Stimulated activated CD8-positive, alpha-beta memory T cell treated with anti-CD3 and anti-CD28 coated beads, Interleukin-7, amount 100 ng/mL, for 24 hours (primary cell): ENCODE measurements around the gene FLVCR1.
"Not testable (repeated sequence)": the region's sequence is repeated elsewhere in the genome, so short reads cannot be mapped to it uniquely, and the experiment has no call there.

ENCODE experiments used
- DNase-seq: peaks from one replicate; pipeline ENCODE4 v3.0.0-alpha.2; 2020; ENCODE audit warnings: low read depth

Gene FLVCR1

DNA sequence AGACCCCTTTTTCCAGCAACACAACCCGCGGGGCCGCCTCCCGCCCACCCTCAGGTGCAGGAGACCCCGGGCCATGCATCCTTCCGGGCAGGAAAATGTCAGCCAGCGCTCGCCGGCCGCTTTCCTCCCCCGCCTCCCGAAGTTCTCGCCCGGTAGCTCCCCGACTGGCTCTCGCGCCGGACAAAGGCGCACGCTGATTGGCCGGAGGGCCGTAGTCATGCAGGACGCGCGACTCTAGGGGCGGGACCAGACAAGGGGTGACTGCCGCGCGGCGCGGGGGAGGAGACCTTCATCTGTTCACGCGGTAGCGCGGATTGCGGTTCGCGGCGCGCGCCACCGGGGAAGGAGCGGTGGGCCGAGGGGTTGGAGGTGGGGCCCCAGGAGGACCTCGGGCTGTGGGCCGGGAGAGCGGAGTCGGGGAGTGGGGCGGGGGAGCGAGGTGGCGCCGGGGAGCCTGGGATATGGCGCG is at the start of gene FLVCR1:
Gene FLVCR1, plus strand, starts transcription at position 284 of the 469 bp plus-strand sequence. Its CDS starts 178 bp downstream, at position 462.
- peak; percentile 84 for DNase-seq

DNA sequence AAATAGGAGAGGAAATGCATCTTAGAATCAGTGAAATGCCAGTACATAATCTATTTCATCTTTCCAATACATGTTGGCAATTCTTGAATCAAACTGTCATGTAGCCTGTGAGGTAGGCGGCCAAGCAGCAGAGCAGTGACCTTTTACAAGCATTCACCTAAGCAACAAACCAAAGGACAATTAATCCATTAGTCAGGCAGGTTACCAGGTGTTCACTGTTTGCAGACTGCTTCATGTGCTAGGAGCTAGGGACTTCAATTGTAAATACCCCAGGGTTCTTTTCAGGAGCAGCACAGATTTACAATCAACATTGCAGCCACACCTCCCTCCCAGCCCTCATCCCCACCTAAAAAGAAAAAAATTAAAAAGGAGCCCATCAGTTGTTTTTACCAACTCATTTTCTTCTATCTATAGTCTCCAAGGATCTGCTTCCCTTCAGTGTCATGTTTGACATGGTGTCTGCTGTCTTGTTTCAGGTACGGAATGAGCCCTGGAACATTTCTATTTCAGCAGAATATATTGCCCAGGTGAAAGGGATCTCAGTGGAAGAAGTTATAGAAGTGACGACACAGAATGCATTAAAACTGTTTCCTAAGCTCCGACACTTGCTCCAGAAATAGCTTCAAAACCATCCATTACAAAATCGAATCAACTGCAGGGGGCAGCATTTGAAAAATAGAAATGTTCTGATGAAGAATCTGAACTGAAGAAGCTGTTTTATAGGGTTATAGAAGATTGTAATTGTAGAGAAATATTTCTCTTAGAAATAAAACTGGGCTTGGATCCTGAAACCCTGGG is 43.3 kb upstream of the FLVCR1 start:
- DNase-seq, result no peak

DNA sequence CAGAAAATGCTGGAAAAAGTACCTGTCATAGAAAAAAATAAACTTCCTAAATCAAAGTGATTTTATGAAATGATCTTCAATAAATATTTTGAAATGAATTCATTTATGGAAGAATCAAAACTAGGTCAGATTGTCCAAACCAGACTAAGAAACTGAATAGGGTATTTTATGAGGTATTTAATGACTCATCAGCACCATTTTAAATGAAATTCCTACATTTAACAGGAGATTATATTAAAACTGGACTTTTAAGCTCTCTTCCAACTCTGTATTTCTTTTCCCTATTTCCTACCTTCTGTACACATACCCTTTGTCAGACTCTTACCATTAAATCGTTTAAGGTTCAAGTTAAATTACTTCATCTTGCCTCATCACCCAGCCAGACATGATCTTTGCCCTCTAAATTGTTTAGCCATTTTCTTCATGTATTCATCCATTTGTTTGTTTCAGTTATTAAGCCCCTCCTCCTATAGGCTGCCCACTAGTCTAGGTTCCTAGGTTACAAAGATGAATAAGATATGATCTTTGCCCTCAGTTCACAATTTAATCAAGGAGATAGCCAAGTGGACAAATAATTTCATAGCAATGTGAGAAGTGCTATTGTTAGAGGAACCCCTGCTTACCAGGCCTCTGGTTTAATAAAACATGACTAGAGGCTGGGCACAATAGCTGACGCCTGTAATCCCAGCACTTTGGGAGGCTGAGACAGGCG is 41.4 kb upstream of the FLVCR1 start:
- no peak for DNase-seq

DNA sequence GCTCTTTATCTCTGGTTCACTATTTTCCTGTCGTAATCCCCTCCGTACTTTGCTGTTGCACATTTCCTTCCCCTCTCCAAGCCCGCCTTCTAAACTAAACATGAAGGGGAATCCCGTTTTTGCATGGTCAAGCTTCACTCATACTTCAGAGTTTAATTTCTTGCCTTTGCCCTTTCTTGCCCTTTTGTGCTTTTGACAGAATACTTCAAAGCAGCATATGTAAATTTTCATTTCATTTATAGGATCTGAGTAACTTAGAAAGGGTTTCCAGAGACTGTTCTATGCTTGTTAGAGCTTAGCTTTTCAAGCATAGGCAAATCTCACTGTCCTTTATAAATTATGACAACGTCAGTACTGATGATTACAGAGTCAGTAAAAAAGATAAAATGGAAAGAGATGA is 38.3 kb upstream of the FLVCR1 start:
- DNase-seq, result no peak

DNA sequence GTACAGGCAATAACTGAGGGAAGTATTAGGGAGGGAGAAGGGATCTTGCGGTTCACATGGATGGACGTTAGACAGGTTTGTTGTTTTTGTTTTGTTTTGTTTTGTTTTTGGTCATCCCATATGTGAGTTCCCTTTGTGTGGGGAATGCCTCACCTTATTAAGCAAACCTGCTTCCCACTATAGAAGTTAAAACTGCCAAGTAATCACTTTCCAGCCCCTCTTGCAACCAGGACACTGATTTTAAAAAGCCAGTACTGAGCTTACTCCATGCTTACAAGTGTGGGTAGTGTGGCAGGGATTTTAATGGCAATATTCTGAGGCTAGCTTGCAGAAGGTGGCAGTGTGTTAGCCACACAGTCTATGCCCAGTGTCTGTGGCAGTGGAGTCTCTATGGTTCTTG is 37.1 kb upstream of the FLVCR1 start:
- no peak for DNase-seq

DNA sequence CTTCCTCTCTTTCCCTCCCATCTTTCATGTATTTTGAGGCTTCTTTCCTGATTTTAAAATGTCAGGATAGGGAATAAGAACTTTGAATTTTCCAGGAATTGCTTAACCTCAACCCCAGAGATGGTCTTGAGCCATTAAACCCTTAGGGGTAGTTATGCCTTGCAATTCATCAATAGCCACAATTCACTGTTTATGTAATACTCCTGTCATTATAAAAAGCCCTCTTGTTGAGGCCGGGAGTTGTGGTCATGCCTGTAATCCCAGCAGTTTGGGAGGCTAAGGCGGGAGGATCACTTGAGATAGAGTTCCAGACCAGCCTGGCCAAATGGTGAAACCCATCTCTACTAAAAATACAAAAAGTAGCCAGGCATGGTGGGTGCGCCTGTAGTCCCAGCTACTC is 35.1 kb upstream of the FLVCR1 start:
- DNase-seq, result no peak

DNA sequence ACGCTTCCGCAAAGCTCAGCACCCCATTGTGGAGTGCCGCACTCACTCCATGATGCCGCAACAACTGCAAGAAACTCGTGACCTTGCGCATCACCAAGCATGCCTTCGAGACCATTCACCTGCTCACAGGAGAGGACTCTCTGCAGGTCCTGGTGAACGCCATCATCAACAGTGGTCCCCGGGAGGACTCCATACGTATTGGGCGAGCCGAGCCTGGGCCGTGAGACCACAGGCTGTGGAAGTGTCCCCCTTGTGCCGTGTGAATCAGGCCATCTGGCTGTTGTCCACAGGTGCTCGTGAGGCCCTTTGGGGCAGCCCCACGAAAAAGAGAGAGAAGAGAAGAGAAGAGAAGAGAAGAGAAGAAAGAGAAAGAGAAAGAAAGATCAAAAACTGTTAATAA is 33.9 kb upstream of the FLVCR1 start:
- DNase-seq, result no peak

DNA sequence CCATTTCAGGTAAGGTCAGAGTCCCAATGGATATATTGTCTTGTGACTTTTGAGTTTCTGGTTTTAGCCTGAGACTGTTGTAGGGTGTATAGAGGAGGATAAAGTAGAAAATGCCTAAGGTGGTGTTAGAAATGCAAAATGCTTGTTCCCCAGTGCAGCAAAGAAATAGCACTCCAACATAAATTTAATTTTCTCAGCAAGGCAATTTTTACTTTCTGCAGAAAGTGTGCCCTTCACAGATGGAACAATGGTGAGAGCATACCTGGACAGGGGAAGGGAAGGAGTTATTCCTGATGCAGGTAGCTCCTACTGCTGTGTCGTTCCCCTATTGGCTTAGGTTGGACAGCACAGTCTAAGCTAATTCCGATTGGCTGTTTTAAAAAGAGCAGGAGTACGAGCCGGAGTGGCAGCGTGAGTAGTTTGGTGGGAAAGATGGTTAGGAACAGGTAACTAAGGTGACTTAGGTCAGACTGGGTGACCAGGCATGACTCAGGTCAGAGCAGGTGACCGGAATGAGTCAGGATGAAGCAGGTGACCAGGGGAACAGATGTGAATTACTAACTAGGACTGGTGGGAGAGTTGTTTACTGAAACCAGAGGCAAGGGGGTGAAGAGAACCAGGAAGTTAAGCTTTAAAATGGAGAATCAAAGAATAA is 32.1 kb upstream of the FLVCR1 start:
- DNase-seq, result no peak

DNA sequence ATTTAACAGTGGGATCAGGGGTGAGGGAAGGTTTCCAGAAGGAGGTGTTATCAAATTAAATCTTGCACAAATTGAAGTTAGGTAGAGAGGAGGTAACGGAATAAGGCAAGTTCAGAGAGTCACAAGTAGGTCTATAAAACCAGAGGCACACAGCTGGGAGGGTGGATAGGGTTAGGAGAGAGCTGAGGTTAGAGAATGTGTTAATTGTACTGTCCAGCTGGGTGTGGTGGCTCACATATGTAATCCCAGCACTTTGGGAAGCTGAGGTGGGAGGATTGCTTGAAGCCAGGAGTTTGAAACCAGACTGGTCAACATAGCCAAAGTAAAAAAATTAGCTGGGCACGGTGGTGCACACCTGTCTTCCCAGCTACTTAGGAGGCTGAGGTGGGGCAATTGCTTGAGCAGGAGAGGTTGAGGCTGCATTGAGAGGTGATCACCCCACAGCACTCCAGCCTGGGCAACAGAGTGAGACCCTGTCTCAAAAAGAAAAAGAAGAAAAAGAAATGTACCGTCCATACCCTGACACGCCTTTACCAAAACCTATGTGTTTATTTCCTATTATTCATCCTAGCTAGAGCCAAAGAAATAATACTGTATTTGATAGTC is 30.8 kb upstream of the FLVCR1 start:
- DNase-seq, result no peak

DNA sequence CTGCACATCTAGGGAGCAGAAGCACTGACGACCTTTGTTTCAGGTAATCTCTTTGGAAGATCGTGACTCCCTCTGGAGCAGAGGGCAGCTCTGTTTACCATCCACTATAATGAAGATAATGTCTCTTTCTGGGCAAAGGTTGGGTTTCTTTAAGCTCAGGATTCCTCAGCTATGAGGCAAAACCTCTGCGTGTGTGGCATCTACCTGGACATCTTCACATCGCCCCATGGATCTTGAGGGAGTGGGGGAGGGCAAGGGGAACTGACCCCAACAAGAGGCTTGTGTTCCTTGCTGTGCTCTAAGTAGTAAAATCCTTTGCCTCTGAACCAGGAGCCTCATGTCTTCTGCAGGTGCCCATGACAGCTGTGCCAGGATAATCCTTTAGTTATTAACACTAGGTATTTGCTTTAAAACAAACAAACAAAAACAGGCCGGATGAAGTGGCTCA is 30.2 kb upstream of the FLVCR1 start:
- no peak for DNase-seq

DNA sequence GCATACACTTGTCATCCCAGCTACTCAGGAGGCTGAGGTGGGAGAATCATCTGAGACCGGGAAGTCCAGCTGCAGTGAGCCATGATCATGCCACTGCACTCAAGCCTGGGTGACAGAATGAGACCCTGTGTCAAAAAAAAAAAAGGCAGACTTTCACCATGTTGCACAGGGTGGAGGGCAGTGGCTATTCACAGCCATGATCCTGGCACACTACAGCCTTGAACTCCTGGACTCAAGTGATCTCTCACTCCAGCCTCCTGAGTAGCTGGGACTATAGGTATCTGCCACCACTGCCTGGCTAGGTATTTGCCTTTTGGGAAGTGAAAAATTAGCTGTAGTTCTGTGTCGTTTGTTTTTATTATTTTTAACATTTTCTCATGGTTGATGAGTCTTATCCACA is 29.7 kb upstream of the FLVCR1 start:
- no peak for DNase-seq

DNA sequence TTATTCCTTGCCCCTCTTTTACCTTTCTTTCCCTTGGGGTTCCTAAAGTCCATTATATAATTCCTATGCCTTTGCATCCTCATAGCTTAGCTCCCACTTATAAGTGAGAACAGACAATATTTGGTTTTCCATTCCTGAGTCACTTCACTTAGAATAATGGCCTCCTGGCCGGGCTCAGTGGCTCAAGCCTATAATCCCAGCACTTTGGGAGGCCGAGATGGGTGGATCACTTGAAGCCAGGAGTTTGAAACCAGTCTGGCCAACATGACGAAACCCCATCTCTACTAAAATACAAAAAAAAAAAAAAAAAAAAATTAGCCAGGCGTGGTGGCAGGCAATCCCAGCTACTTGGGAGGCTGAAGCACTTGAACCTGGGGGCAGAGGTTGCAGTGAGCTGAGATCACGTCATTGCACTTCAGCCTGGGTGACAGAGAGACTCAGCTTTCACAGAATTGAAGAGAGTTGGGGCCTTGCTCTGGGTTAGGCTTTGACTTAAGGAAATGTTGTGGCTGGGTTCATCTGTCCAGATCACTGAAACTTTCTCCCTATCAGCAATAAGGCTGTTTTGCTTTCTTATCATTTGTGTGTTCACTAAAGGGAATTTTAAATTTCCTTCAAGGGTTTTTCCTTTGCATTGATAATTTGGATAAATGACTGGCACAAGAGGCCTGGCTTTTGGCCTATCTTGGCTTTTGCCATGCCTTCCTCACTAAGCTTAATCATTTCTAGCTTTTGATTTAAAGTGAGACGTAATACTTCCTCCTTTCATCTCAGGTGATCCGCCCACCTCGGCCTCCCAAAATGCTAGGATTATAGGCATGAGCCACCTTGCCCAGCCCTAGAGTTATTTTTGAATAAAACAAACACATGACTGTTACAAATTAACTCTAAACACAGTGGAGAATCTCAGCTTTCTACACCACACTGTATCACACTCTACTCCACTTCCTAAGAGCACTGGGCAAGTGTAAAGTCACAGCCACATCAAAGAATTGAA is 24.6 kb upstream of the FLVCR1 start:
- DNase-seq, result not testable (repeated sequence)

DNA sequence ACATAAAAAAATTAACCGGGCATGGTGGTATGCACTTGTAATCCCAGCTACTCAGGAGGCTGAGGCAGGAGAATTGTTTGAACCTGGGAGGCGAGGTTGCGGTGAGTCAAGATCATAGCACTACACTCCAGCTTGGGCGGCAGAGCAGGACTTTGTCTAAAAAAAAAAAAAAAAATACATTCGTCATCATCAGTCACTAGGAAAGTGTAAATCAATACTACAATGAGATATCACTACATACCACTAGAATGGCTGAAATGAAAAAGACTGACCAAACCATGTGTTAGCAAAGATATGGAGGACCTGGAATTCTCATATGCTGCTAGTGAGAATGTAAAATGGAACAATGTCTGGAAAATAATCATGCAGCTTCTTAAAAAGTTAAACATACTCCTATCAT is 19.9 kb upstream of the FLVCR1 start:
- no peak for DNase-seq

DNA sequence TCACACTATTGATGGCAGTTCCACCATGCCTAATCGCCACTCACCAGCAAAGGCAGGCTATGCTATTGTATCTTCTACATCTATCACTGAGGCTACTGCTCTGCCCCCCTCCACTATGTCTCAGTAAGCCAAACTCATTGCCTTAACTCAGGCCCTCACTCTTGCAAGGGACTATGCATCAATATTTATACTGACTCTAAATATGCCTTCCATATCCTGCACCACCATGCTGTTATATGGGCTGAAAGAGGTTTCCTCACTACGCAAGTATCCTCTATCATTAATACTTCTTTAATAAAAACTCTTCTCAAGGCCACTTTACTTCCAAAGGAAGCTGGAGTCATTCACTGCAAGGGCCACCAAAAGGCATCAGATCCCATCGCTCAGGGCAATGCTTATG is 13.6 kb upstream of the FLVCR1 start:
- DNase-seq, result not testable (repeated sequence)

DNA sequence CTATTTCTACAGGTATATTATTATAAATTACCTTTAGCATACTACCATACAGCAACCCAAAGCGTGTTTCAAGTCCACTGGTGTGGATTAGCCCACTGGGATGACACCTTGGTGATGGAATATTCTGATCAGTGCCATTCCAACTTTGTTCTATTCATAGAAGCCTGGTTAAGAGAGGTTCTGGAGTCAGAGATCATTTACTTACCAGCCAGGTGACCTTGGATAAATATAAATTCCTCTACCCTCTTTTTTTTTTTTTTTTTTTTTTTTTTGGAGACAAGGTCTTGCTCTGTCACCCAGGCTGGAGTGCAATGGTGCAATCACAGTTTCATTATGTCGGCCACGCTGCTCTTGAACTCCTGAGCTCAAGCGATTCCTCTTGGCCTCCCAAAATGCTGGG is 10.5 kb upstream of the FLVCR1 start, which contains the start of gene SPATA45:
Gene SPATA45, minus strand, starts transcription at position 101 of the 400 bp plus-strand sequence. CDS start 11,500 bp downstream, outside the sequence.
- DNase-seq, result no peak

DNA sequence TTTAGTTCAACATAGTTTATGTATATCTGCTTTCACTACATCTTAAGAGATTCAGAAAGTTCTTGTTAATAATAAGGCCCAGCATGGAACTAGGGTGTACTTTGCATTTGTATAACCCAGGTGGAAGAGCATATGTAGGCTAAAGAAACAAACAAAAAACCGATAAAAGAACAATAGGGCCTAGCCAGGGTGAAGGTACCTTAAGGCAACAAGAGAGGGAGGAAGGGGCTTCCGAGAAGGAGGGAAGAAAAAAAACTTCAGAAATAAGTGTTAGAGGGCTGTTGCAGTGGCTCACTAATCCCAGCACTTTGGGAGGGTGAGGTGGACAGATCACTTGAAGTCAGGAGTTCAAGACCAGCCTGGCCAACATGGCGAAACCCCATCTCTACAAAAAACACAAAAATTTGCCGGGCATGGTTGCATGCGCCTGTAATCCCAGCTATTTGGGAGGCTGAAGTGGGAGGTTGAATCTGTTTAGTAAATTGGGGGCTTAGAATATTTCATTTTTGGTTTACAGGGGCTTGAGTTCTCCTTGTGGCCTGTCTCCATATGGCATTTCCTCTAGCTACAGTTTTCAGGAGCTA is 5.9 kb upstream of the FLVCR1 start:
- DNase-seq, result no peak

DNA sequence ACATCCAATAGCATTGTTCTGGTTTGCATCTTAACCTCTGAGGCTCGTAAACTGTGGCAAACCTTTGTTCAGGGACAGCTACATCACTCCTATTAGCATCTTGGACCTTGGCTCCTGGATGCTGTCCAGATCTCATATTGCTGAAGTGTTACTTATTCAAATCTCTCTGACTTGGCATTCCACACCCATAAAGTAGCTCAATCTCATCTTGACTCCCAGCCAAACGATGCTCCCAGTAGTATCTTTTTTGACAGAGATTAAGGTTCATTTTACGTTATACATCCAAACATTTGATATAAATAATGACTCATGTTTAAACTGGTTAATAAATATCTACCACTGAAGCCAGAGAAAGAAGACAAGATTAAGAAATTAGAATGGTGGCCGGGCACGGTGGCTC is 4.4 kb upstream of the FLVCR1 start:
- no peak for DNase-seq

DNA sequence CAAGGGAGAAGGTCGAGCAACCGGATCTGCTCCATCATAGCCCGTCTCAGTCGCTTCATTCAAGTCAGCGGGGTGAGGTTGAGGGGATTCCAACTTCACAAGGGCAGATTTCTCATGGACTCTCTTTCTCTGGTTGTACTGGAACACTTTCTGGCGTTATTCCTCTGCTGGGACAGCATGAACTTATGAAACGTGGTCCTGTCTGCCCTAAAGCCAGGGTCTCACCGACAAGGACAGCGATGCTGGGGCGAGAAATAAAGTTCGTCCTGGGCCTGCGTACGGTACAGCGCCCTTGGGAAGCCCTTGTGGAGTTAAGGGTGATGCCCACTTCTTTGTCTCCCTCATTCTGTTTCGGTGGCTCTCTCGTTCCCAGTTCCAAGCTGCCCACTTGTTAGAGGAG is 1.3 kb upstream of the FLVCR1 start:
- DNase-seq, result no peak

DNA sequence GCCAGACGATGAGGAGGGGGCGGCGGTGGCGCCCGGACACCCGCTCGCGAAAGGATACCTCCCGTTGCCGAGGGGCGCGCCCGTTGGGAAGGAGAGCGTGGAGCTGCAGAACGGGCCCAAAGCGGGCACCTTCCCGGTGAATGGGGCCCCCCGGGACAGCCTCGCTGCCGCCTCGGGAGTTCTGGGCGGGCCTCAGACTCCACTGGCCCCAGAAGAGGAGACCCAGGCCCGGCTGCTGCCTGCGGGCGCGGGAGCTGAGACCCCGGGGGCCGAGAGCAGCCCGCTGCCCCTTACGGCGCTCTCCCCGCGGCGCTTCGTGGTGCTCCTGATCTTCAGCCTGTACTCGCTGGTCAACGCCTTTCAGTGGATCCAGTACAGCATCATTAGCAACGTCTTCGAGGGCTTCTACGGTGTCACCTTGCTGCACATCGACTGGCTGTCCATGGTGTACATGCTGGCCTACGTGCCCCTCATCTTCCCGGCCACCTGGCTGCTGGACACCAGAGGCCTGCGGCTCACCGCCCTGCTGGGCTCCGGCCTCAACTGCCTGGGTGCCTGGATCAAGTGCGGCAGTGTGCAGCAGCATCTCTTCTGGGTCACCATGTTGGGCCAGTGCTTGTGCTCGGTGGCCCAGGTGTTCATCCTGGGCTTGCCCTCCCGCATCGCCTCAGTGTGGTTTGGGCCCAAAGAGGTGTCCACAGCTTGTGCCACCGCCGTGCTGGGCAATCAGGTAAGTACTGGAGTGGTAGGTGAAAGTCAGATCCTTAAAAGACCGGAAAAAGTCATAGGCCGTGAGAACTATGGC is 588 bp downstream of the FLVCR1 start:
- no peak for DNase-seq
